GM21619 (cell line): ENCODE data around the gene FN1.
"Not testable (repeated sequence)": the region's sequence is repeated elsewhere in the genome, so short reads cannot be mapped to it uniquely, and the experiment has no call there.

Experiments used
- ATAC-seq: cut with Tn5 transposase; IDR thresholded peaks from one replicate; pipeline ENCODE4 v1.9.1; 2021; ENCODE audit not compliant: unreplicated experiment

The FN1 gene

DNA sequence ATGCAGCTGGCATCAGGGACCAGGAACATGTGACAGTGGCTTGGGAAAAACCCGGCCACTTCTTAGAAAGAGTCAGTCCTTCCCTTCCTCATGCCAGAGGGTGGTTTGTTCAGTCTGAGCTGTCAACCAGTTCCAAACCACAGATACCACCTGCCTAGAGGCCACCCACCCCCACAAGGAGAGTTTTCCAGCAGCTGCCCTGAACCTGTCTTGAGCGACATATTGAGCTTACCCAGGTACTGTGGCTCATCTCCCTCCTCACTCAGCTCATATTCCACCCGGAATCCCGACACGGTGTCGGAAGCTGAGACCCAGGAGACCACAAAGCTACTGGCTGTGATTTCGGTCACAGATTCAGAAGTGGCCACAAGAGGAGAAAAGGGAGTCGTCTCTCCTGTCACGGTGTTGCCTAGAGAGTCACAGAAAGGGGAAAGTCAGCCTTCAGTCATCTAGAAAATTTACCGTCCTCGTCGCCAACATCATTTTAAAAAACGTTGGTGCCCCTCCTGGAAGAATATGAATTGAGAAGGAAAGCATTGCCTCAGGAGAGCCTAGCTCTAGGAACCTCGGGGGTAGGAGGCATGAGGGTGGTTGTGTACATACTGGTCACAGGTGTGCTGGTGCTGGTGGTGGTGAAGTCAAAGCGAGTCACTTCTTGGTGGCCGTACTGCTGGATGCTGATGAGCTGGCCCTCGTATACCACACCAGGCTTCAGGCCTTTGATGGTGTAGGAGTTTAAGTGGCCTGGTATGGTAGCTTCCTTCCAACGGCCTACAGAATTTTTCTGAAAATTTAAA is 26.3 kb downstream of the FN1 start:
- no peak for ATAC-seq

- ATAC-seq: not testable (repeated sequence)
Observed at GRCh38 chr2:215408441-215408840, 27.4 kb downstream of the FN1 start.

DNA sequence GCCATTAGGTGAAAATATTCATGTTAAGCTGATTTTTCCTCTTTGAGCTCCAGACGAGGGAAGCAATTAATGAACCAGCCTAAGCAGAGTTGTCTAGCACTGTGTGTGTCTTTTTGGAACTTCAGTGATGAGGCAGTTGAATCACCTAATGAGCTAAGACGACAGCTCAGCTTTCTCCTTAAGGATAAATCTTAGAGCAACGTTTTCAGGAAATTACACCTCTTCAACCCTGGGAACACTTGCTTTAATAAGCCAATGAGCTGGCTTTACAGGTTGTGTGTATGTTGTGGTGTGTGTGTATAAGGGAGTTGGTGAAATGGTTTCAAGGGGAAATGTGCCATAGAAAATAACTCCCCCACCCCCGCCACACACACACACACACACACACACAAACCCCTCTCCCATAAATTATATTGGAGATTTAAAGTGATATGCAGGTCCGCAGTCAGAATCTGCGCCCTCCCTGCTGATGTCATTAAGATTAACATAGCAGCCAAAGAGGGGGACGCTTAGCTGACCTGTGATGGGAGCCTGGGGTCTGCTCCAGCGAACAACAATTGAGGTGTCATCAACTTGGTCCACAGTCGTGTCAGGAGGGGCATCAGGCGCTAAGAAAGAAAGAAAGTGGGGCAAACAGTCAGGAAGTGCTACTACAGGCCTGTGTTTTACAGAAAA is 28.1 kb downstream of the FN1 start:
- ATAC-seq: no peak

- no peak for ATAC-seq
Observed at GRCh38 chr2:215407061-215407460, 28.8 kb downstream of the FN1 start.

- ATAC-seq: no peak
Observed at GRCh38 chr2:215405722-215406581, 29.9 kb downstream of the FN1 start.

- ATAC-seq: no peak
Observed at GRCh38 chr2:215404348-215405012, 31.4 kb downstream of the FN1 start.

- no peak for ATAC-seq
Observed at GRCh38 chr2:215403441-215404347, 32.2 kb downstream of the FN1 start.

DNA sequence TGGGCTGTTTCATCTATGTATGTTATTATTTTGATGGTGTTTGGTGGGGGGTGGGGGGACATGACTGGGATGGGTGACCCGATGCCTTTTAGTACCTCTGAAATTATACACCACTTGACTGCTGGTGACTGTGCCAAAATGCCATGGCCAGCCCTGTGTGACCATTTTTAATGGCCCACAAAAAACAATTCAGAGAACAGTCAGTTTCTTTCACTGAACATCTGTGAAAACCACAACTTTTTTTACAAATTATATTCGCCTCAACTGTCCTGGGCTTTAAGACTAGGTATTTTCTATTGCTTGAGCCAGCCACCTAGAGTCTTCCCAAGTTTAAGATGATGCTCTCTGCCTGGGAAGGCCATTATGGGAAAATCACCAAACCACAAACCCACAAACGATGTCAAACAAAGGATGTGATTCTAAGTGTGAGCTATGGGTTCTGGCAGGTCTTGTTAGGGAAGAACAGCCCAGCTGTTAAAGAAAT is 33.9 kb downstream of the FN1 start:
- no peak for ATAC-seq

GRCh38 chr2:215399067-215399716 is 36.7 kb downstream of the FN1 start:
- ATAC-seq: no peak

GRCh38 chr2:215397632-215398341 is 38.1 kb downstream of the FN1 start:
- ATAC-seq: no peak

- no peak for ATAC-seq
Observed at GRCh38 chr2:215396595-215397313, 39.1 kb downstream of the FN1 start.

DNA sequence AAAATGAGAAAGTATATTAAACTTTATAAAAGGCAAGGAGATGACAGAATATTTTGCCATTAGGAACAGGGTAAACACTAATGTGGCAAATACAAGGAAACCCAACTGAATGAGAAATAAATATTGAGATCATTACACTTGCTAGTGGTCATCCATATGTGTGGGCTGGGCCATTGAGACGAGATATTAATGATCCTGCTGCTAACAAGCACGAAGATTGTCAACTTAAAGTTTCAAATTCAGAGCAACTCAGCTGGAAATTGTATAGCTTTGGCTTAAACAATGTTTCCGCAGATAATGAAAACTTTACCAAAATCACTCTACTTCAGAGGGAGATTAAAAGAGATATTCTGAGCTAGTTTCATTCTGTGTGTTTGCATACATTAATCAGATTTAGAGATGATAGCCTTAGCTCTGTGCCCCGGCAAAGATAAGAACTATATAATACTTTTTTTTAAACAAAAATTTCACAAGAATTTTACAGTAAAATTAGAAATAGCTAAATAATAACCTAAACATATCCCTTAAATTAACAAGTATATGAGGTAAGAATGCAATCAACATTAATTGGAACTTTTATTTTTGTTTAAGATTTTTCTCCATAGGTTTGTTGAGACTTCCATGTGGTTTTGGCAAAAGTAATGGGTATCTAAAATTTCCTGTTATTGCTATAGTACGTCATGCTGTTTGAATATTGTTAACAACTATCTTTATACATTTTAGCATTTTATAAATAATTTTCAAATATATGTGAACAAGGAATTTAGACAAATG is 40.0 kb downstream of the FN1 start:
- ATAC-seq: no peak

GRCh38 chr2:215394102-215394805 is 41.6 kb downstream of the FN1 start:
- ATAC-seq: no peak

DNA sequence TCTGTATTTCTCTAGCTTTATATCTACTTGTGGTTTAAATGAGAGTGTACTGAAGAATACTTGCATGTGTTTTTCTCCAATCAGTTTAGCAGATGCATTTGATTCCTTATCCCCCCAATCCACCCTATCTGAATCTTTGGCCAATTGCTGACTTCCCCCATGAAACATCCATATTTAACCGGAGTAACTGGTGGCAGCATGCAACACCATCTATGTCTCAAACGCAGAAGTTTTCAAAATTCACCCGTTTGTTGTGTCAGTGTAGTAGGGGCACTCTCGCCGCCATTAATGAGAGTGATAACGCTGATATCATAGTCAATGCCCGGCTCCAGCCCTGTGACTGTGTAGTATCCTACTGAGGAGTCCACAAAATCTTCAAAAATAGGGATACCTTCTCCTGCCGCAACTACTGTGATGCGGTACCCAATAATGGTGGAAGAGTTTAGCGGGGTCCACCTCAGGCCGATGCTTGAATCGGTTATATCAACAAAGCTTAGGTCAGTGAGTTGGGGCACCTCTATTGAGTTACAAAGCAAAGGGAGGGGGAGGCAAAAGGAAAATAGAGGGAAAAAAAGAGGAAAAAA is 43.1 kb downstream of the FN1 start:
- ATAC-seq: no peak

DNA sequence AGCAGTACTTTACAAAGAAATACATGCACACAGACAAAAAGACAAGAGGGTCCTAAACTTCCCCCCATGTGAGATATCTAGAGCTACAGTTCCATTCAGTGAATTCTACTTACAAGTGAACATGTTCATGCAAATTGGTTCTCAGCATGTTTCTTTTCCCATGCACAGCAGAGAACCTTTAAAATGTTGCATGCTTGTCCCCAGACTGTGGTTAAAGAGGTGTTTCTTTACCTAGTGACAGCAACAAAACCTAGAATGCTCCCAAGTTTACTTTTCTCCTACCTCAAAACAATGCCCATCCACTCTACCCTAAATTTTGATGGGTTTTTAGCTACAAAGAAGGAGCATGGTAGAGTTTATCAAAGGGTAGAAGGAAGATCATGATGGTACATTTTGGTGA is 43.7 kb downstream of the FN1 start:
- no peak for ATAC-seq

DNA sequence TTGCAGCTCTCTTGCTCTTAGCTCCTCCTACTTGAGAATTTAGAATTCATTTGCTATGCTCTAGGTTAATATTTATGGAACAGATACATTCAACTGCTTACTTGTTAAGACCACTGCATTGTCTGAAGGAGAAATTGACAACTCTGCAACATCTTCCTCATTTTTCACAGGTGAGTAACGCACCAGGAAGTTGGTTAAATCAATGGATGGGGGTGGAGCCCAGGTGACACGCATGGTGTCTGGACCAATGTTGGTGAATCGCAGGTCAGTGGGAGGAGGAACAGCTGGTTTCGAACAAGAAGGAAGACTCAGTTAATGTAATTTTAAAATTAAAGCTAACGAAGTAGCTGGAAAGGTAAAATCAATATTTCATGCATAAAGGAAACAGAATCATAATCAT is 44.3 kb downstream of the FN1 start:
- no peak for ATAC-seq
